Cardiac muscle cell (in vitro differentiated cells and primary cell): Measurements from ENCODE around the gene ZYG11A. TPM values are rescaled to one million over a fixed set of nuclear protein-coding genes. Genes with fewer than 3 reads are reported as not detected.

Experiments
- DNase-seq, 2 donors: peaks; one replicate each; pipeline versions ENCODE4 v3.0.0 to v3.0.0-alpha.2; 2010 to 2017; ENCODE audit warnings: low read depth in 1 of 2, low spot score in 1 of 2
- H3K27ac ChIP-seq: fragments of 200-600 bp; sonication (generic); 2 replicates; pipeline ENCODE4 v1.5.1; 2016
- H3K27me3 ChIP-seq: fragments of 200-600 bp; sonication (generic); 2 replicates; pipeline ENCODE4 v1.6.0; 2016; ENCODE audit warnings: control low read depth
- H3K36me3 ChIP-seq: fragments of 200-600 bp; sonication (generic); 2 replicates; pipeline ENCODE4 v1.5.1; 2016; ENCODE audit warnings: control low read depth
- H3K4me1 ChIP-seq: fragments of 200-600 bp; sonication (generic); 2 replicates; pipeline ENCODE4 v1.8.1; 2017; ENCODE audit warnings: low read depth, mild to moderate bottlenecking, mixed run types
- H3K4me3 ChIP-seq: fragments of 200-600 bp; sonication (generic); 2 replicates; pipeline ENCODE4 v1.5.1; 2016; ENCODE audit warnings: mild to moderate bottlenecking
- H3K9me3 ChIP-seq: fragments of 200-600 bp; sonication (generic); 2 replicates; pipeline ENCODE4 v1.5.1; 2017; ENCODE audit warnings: low read depth, mild to moderate bottlenecking, control low read depth
- CTCF ChIP-seq: IDR thresholded peaks from 2 replicates; pipeline ENCODE4 v1.5.1; 2012; ENCODE audit warnings: low read depth, mild to moderate bottlenecking, low read length
- polyA plus RNA-seq: library from polyadenylated mRNA; unstranded; fragments of >200 nt; fragmentation: Nextera tagmentation; extraction: Ambion mirVana; gene quantifications from 2 replicates; pipeline ENCODE4 v1.2.1, GENCODE V29; 2016
- total RNA-seq: library from RNA; depleted of rRNA; stranded (reverse); fragments of >200 nt; gene quantifications from 2 replicates; pipeline ENCODE4 v1.2.3, GENCODE V29; 2016

Gene ZYG11A
- total and polyA plus RNA-seq, 2 experiments from 2014 or later, result 0.04 to 0.06 TPM

- peaks cover 10% of the 10 kb centered on the region for H3K27me3 ChIP-seq
- TF ChIP-seq CTCF, result no peak
Measured at GRCh38 chr1:52915855-52916220, 73.3 kb downstream of the ZYG11A start.

GRCh38 chr1:52916241-52916975 is 73.8 kb downstream of the ZYG11A start:
- H3K27ac ChIP-seq, result no peak overlapping the region
- H3K9me3 ChIP-seq, result no peaks in the 10 kb centered on the region
- TF ChIP-seq CTCF, result no peak
- peaks cover 16% of the 10 kb centered on the region for H3K27me3 ChIP-seq
- H3K4me3 ChIP-seq, result no peak overlapping the region
- DNase-seq, result no peak
- H3K4me1 ChIP-seq, result peaks cover 6% of the 10 kb centered on the region
- no peaks in the 10 kb centered on the region for H3K36me3 ChIP-seq

More at GRCh38 chr1:52915855-52916220, 73.3 kb downstream of the ZYG11A start:
- no peak overlapping the region for H3K4me3 ChIP-seq
- peaks cover 6% of the 10 kb centered on the region for H3K4me1 ChIP-seq
- no peak overlapping the region for H3K27ac ChIP-seq
- H3K9me3 ChIP-seq, result no peaks in the 10 kb centered on the region
- H3K36me3 ChIP-seq, result no peaks in the 10 kb centered on the region
- DNase-seq, result no peak

GRCh38 chr1:52917156-52917555 is 74.6 kb downstream of the ZYG11A start:
- Histone ChIP-seq H3K4me1 (peaks cover 6% of the 10 kb centered on the region), H3K27ac (no peak overlapping the region), H3K9me3 (no peaks in the 10 kb centered on the region), H3K4me3 (no peak overlapping the region), H3K36me3 (no peaks in the 10 kb centered on the region), H3K27me3 (peaks cover 23% of the 10 kb centered on the region)
- TF ChIP-seq CTCF, result no peak
- DNase-seq, result peak in 1 of 2 donors; percentile 19

- Histone ChIP-seq H3K27me3 (peaks cover 27% of the 10 kb centered on the region), H3K27ac (no peak overlapping the region), H3K4me1 (peaks cover 6% of the 10 kb centered on the region), H3K9me3 (no peaks in the 10 kb centered on the region), H3K4me3 (no peak overlapping the region), H3K36me3 (no peaks in the 10 kb centered on the region)
- TF ChIP-seq CTCF, result no peak
- no peak for DNase-seq
Measured at GRCh38 chr1:52917581-52917980, 75.0 kb downstream of the ZYG11A start.

- Histone ChIP-seq H3K36me3 (no peaks in the 10 kb centered on the region), H3K27me3 (peaks cover 33% of the 10 kb centered on the region), H3K9me3 (no peaks in the 10 kb centered on the region), H3K4me3 (no peak overlapping the region), H3K27ac (no peak overlapping the region), H3K4me1 (peaks cover 6% of the 10 kb centered on the region)
- TF ChIP-seq CTCF, result no peak
- no peak for DNase-seq
Measured at GRCh38 chr1:52918201-52918600, 75.6 kb downstream of the ZYG11A start.
